ENCODE results near the gene HPS5.

DNA sequence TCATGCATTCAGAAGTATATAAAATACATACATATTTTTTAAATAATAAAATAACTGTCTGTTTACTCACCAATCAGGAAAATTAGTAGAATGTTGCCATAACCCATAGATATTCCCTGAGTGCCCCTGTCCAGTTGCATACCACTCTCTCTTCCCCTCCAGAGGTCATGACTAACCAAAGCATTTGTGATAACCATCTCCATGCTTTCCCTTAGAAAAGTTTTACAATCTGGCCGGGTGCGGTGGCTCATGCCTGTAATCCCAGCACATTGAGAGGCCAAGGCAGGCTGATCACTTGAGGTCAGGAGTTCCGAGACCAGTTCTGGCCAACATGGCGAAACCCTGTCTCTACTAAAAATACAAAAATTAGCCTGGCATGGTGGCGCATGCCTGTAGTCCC, 39.2 kb upstream of the HPS5 start:
- TF ChIP-seq, protein P1, sequence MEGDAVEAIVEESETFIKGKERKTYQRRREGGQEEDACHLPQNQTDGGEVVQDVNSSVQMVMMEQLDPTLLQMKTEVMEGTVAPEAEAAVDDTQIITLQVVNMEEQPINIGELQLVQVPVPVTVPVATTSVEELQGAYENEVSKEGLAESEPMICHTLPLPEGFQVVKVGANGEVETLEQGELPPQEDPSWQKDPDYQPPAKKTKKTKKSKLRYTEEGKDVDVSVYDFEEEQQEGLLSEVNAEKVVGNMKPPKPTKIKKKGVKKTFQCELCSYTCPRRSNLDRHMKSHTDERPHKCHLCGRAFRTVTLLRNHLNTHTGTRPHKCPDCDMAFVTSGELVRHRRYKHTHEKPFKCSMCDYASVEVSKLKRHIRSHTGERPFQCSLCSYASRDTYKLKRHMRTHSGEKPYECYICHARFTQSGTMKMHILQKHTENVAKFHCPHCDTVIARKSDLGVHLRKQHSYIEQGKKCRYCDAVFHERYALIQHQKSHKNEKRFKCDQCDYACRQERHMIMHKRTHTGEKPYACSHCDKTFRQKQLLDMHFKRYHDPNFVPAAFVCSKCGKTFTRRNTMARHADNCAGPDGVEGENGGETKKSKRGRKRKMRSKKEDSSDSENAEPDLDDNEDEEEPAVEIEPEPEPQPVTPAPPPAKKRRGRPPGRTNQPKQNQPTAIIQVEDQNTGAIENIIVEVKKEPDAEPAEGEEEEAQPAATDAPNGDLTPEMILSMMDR (IDR thresholded peaks at IDR 0.05), result no peak
- no peak for TF ChIP-seq POLR2AphosphoS5 (IDR thresholded peaks at IDR 0.05)
- TF ChIP-seq POLR2A (IDR thresholded peaks at IDR 0.05), result no peak

Data from breast epithelium (tissue), 3 donors.